ENCODE results near the gene RPLP1.
"Not testable (repeated sequence)": the region's sequence is repeated elsewhere in the genome, so short reads cannot be mapped to it uniquely, and the experiment has no call there.

Gene RPLP1

DNA sequence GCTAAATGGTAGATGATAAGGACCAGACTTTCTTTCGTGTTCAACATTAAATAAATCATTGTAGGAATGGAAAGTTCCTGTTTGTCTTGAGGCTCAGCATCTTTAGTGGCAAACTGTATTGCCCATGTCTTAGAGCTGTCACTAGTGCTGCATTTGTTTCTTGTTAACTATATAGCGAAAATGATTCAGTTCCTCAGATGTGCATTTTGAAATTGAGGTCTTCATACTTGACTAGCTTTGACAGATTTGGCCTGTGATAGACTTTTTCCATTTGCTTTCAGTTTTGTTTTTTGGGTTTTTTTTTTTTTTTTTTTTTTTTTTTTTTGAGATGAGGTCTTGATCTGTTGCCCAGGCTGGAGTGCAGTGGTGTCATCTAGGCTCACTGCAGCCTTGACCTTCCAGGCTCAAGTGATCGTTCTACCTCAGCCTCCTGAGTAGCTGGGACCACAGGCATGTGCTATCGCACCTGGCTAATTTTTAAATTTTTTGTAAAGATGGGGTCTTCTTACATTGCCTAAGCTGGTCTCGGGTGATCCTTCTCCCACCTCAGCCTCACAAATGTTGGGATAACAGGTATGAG is 9.5 kb upstream of the RPLP1 start:
- no peak for DNase-seq

DNA sequence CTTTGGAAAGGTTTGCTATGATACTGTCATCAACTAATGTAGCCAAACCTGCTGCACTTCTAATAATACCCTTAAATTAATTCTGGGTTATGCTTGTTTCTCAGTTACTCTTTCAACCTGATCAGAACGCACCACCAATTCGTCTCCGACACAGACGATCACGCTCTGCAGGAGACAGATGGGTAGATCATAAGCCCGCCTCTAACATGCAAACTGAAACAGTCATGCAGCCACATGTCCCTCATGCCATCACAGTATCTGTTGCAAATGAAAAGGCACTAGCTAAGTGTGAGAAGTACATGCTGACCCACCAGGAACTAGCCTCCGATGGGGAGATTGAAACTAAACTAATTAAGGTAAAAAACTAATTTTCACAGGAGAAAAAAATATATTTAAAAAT is 7.9 kb upstream of the RPLP1 start:
- DNase-seq = no peak

- DNase-seq = no peak
Measured at GRCh38 chr15:69446953-69447352, 5.7 kb upstream of the RPLP1 start.

DNA sequence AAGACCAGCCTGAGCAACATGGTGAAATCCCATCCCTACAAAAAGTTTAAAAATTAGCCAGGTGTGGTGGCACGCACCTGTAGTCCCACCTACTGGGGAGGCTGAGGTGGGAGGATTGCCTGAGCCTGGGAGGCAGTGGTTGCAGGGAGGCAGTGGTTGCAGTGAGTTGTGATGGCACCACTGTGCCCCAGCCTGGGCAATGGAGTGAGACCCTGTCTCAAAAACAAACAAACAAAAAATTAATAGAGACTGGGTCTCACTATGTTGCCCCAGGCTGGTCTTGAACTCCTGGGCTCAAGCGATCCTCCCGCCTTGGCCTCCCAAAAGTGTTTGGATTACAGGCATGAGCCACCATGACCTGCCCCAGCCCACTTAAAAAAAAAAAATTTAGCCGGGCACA is 2.4 kb upstream of the RPLP1 start:
- DNase-seq = not testable (repeated sequence)

DNA sequence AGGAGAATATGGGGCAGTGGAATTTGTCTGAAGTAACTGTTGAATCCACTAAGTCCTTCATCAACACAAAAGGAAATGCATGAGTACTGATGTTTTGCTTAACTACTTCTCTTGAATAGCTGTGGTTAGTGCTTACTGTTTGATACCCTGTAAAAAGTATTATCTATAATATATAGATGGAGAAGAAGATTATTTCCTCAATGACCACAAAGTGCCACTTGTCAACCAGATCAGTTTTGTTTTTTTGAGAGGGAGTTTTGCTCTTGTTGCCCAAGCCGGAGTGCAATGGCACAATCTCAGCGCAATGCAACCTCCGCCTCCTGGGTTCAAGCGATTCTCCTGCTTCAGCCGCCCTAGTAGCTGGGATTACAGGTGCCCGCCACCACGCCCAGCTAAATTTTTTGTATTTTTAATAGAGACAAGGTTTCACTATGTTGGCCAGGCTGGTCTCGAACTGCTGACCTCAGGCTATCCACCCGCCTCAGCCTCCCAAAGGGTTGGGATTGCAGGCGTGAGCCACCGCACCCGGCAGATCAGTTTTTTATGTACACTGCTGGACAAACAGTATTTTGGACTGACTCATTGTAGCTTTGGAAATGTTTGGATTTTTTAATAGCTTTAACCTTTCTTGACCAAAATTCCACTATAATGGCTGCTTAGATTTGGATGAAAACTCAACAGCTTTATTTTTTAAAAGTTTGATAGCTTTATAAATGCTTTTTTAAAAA is 1.5 kb upstream of the RPLP1 start:
- no peak for DNase-seq

DNA sequence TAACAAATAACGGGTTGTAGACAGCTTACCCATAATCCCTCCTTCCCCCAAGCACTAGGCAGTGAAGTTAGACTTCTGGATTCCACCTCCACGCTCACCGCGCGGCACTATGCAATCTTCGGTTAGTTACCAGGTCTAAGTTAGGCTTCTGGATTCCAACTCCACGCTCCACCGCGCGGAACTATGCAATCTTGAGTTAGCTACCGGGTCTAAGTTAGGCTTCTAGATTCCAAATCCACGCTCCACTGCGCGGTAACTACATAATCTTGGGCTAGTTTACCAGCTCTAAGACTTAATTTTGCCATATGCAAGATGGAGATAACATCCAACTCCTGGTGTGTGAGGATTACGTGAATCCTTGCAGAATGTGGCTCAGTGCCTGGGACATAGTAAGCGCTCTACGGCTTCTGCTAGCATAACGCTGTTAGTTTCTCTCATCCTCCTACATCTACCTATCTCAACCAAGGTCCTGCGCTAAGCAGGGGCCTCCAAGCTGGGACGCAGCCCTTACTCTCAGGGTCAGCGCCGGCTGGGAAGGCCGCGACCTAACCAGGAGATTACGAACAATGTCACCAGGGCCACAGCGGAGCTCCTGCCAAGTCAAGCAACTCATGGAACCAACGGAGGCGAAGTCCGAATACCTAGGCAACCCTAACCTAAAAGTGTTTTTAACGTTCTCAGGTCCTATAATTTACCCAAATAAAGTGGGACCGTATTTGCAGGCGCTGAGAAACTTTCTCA is 497 bp upstream of the RPLP1 start:
- no peak for DNase-seq

- DNase-seq = no peak
Measured at GRCh38 chr15:69454953-69455352, 2.3 kb downstream of the RPLP1 start.

- no peak for DNase-seq
Measured at GRCh38 chr15:69456208-69457166, 3.9 kb downstream of the RPLP1 start.

- no peak for DNase-seq
Measured at GRCh38 chr15:69457304-69458280, 5.0 kb downstream of the RPLP1 start.

- DNase-seq = no peak
Measured at GRCh38 chr15:69459066-69459465, 6.4 kb downstream of the RPLP1 start.

DNA sequence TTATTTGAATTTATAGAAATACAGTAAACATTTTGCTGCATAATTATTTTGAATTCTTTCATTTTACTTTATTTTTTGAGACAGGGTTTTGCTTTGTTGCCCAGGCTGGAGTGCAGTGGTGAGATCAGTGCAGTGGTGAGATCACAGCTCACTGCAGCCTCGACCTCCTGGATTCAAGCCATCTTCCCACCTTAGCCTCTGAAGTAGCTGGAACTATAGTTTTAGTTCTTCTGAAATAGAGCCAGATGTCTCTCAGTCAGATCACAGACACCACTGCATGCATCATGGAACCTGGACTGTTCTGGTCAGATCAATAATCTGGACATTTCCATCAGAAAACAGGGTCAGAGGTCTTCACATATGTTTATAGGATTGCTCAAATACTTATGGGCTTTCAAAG is 7.9 kb downstream of the RPLP1 start:
- DNase-seq = no peak

- DNase-seq = no peak
Measured at GRCh38 chr15:69462030-69462492, 9.4 kb downstream of the RPLP1 start.

GRCh38 chr15:69462493-69463181 is 10.0 kb downstream of the RPLP1 start:
- DNase-seq = peak; percentile 78

- DNase-seq = no peak
Measured at GRCh38 chr15:69463182-69463756, 10.7 kb downstream of the RPLP1 start.

GRCh38 chr15:69465253-69465652 is 12.6 kb downstream of the RPLP1 start:
- DNase-seq = no peak

GRCh38 chr15:69466733-69467132 is 14.1 kb downstream of the RPLP1 start:
- no peak for DNase-seq

DNA sequence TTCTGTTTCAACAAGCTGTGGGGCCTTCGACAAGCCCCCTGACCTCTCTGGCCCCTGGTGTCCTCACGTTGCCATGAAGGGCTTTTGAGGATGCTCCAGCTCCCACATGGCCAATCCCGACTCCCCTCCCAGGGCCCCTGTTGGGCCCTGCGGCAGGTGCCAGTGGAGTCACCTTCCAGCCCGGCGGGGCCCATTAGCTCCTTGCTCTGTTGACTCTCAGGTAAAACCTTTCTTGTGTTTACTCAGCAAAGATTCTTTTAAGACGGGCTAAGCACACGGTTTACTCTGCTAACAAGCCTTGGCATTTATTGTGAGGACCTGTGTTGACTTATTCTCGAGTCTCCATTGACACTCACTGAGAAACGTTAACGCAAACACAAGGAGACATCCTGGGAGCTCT is 15.0 kb downstream of the RPLP1 start:
- DNase-seq = no peak

GRCh38 chr15:69468241-69469121 is 15.9 kb downstream of the RPLP1 start:
- peak; percentile 63 for DNase-seq

- DNase-seq = no peak
Measured at GRCh38 chr15:69469467-69470201, 17.0 kb downstream of the RPLP1 start.
